Hematopoietic multipotent progenitor cell treated with erythropoietin and hydrocortisone succinate and interleukin-3 and kit ligand, for 4 days (in vitro differentiated cells): Measurements from ENCODE around the gene ATXN10.

Source experiments
- DNase-seq: peaks from one replicate; pipeline ENCODE4 v3.0.0-alpha.2; 2015

ATXN10 gene

GRCh38 chr22:45763236-45763624 lies 91.6 kb downstream of the ATXN10 start:
- DNase-seq: no peak

GRCh38 chr22:45768490-45768889 lies 96.9 kb downstream of the ATXN10 start:
- no peak for DNase-seq

GRCh38 chr22:45769569-45770210 lies 98.1 kb downstream of the ATXN10 start:
- no peak for DNase-seq

GRCh38 chr22:45770506-45770905 lies 98.9 kb downstream of the ATXN10 start:
- no peak for DNase-seq

GRCh38 chr22:45771057-45771456 lies 99.4 kb downstream of the ATXN10 start:
- DNase-seq: no peak

GRCh38 chr22:45771711-45772110 lies 100.1 kb downstream of the ATXN10 start:
- no peak for DNase-seq

- no peak for DNase-seq
Observed at GRCh38 chr22:45772743-45773142, 101.1 kb downstream of the ATXN10 start.

- no peak for DNase-seq
Observed at GRCh38 chr22:45774001-45774670, 102.5 kb downstream of the ATXN10 start.

- no peak for DNase-seq
Observed at GRCh38 chr22:45775062-45775461, 103.4 kb downstream of the ATXN10 start.

- DNase-seq: no peak
Observed at GRCh38 chr22:45775569-45776312, 104.1 kb downstream of the ATXN10 start.

- DNase-seq: no peak
Observed at GRCh38 chr22:45776313-45776585, 104.6 kb downstream of the ATXN10 start.

GRCh38 chr22:45777046-45777851 lies 105.6 kb downstream of the ATXN10 start:
- no peak for DNase-seq

- no peak for DNase-seq
Observed at GRCh38 chr22:45777852-45778375, 106.3 kb downstream of the ATXN10 start.

GRCh38 chr22:45781459-45781858 lies 109.8 kb downstream of the ATXN10 start:
- no peak for DNase-seq

- no peak for DNase-seq
Observed at GRCh38 chr22:45781966-45782365, 110.3 kb downstream of the ATXN10 start.

- DNase-seq: no peak
Observed at GRCh38 chr22:45783021-45783420, 111.4 kb downstream of the ATXN10 start.

- no peak for DNase-seq
Observed at GRCh38 chr22:45783690-45784089, 112.1 kb downstream of the ATXN10 start.

GRCh38 chr22:45784357-45785277 lies 113.0 kb downstream of the ATXN10 start:
- no peak for DNase-seq

GRCh38 chr22:45785458-45785857 lies 113.8 kb downstream of the ATXN10 start:
- no peak for DNase-seq

- no peak for DNase-seq
Observed at GRCh38 chr22:45786726-45787125, 115.1 kb downstream of the ATXN10 start.

- no peak for DNase-seq
Observed at GRCh38 chr22:45787759-45788158, 116.1 kb downstream of the ATXN10 start.

- no peak for DNase-seq
Observed at GRCh38 chr22:45788522-45788921, 116.9 kb downstream of the ATXN10 start.
